GM19043 (cell line): Measurements from ENCODE around the gene SETMAR.

Source experiments
- ATAC-seq: cut with Tn5 transposase; IDR thresholded peaks from one replicate; pipeline ENCODE4 v1.9.1; 2021; ENCODE audit warnings: low read depth; ENCODE audit not compliant: unreplicated experiment

Gene SETMAR

GRCh38 chr3:4343258-4343657 lies 40.1 kb downstream of the SETMAR start:
- no peak for ATAC-seq

GRCh38 chr3:4350789-4351163 lies 47.6 kb downstream of the SETMAR start:
- ATAC-seq: peak; percentile 92

GRCh38 chr3:4351164-4351855 lies 48.1 kb downstream of the SETMAR start:
- peak; percentile 35 for ATAC-seq

- ATAC-seq: no peak
Observed at GRCh38 chr3:4351872-4352271, 48.7 kb downstream of the SETMAR start.

GRCh38 chr3:4355401-4356219 lies 52.4 kb downstream of the SETMAR start:
- ATAC-seq: no peak

- no peak for ATAC-seq
Observed at GRCh38 chr3:4356220-4356540, 53.0 kb downstream of the SETMAR start.

- ATAC-seq: no peak
Observed at GRCh38 chr3:4356546-4357410, 53.6 kb downstream of the SETMAR start.

- no peak for ATAC-seq
Observed at GRCh38 chr3:4358273-4358672, 55.1 kb downstream of the SETMAR start.

GRCh38 chr3:4359805-4360502 lies 56.8 kb downstream of the SETMAR start:
- ATAC-seq: no peak

- no peak for ATAC-seq
Observed at GRCh38 chr3:4360817-4361216, 57.6 kb downstream of the SETMAR start.

- ATAC-seq: no peak
Observed at GRCh38 chr3:4362523-4362922, 59.4 kb downstream of the SETMAR start.
